AG09309 (cell line): Measurements from ENCODE around the gene DENND10.

Experiments used
- DNase-seq: peaks from one replicate; pipeline ENCODE4 v3.0.0-alpha.2; 2010; ENCODE audit warnings: low read depth
- H3K4me3 ChIP-seq: 2 replicates; pipeline ENCODE4 v1.5.1; 2011; ENCODE audit warnings: mild to moderate bottlenecking, low read depth, low read length, moderate library complexity; ENCODE audit not compliant: control insufficient read depth
- CTCF ChIP-seq: IDR thresholded peaks from 2 replicates; pipeline ENCODE4 v1.5.1; 2011; ENCODE audit warnings: mild to moderate bottlenecking, low read depth, low read length, inconsistent platforms; ENCODE audit not compliant: insufficient read depth, control insufficient read depth; ENCODE audit errors: missing control alignments

Gene DENND10

GRCh38 chr10:119112056-119112455 lies 8.1 kb downstream of the DENND10 start:
- TF ChIP-seq CTCF, result no peak

GRCh38 chr10:119113751-119114732 lies 10.1 kb downstream of the DENND10 start:
- no peak overlapping the region for H3K4me3 ChIP-seq
- peak; percentile 95 for DNase-seq
- TF ChIP-seq CTCF, result no peak

More at GRCh38 chr10:119112056-119112455, 8.1 kb downstream of the DENND10 start:
- DNase-seq, result peak; percentile 76
- no peak overlapping the region for H3K4me3 ChIP-seq

GRCh38 chr10:119115926-119116325 lies 12.0 kb downstream of the DENND10 start:
- no peak for DNase-seq
- TF ChIP-seq CTCF, result no peak
- no peak overlapping the region for H3K4me3 ChIP-seq

GRCh38 chr10:119116326-119116951 lies 12.5 kb downstream of the DENND10 start:
- no peak overlapping the region for H3K4me3 ChIP-seq
- no peak for DNase-seq
- no peak for TF ChIP-seq CTCF

GRCh38 chr10:119118231-119118630 lies 14.3 kb downstream of the DENND10 start:
- DNase-seq, result no peak
- TF ChIP-seq CTCF, result no peak
- no peak overlapping the region for H3K4me3 ChIP-seq

GRCh38 chr10:119119400-119119799 lies 15.5 kb downstream of the DENND10 start:
- no peak for DNase-seq
- no peak overlapping the region for H3K4me3 ChIP-seq
- TF ChIP-seq CTCF, result no peak
